HepG2 (cell line): ENCODE measurements around the gene MTHFD1. TPM values are rescaled to one million over a fixed set of nuclear protein-coding genes. Genes with fewer than 3 reads are reported as not detected.

ENCODE experiments used
- ATAC-seq: fragments of 200-7000 bp; cut with Tn5 transposase; 3 replicates; pipeline ENCODE4 v1.9.1; 2020; ENCODE audit warnings: mild to moderate bottlenecking, moderate library complexity
- BruUV-seq: library from RNA; stranded (reverse); fragments of 400-500 nt; replicated peaks from 2 replicates; lab custom pipeline; 2021; lab: Mats Ljungman, UMichigan
- CTCF ChIA-PET: fragments of 300-600 bp; formaldehyde crosslinking; extraction: SDS; loops from one replicate; lab custom pipeline; 2021; ENCODE audit warnings: low total read pairs, inconsistent platforms, low intra/inter-chr PET ratio; lab: Yijun Ruan, JAX
- POLR2A ChIA-PET: fragments of 350-600 bp; sonication (Branson Sonifier 250); formaldehyde crosslinking; loops from one replicate; lab custom pipeline; 2020; ENCODE audit warnings: antibody characterized with exemption, inconsistent platforms; lab: Yijun Ruan, JAX
- DNase-seq: peaks from one replicate; pipeline ENCODE4 v3.0.0-alpha.2; 2015; ENCODE audit warnings: low spot score
- FAIRE-seq: peaks from 3 replicates; lab custom pipeline; 2011; peaks lifted over from hg19 to GRCh38; lab: Jason Lieb, UNC
- H2AFZ ChIP-seq: one replicate; pipeline ENCODE4 v1.6.1; 2011; ENCODE audit warnings: low read length, inconsistent platforms
- H3K27ac ChIP-seq: fragments of 300-600 bp; 3 replicates; pipeline ENCODE4 v1.8.0; 2011; ENCODE audit warnings: mixed run types, mild to moderate bottlenecking, mixed read lengths, low read length, inconsistent platforms; ENCODE audit not compliant: insufficient read depth; ENCODE audit errors: extremely low read length
- H3K27me3 ChIP-seq, 2 experiments: fragments of 200-600 bp in 1 of 2; 2 replicates in 1 of 2; 3 replicates in 1 of 2; pipeline versions ENCODE4 v1.6.0 to v1.8.0; 2011; ENCODE audit warnings: low read length in 2 of 2, mild to moderate bottlenecking in 2 of 2, moderate library complexity in 2 of 2, inconsistent platforms in 1 of 2; ENCODE audit not compliant: insufficient read depth in 2 of 2, control insufficient read depth in 1 of 2
- H3K36me3 ChIP-seq, 2 experiments: fragments of 200-600 bp in 1 of 2; replicated peaks in 1 of 2; 2 replicates in 1 of 2; 3 replicates in 1 of 2; pipeline versions ENCODE4 v1.5.1 to v1.8.0; 2011; ENCODE audit warnings: low read length in 2 of 2, inconsistent platforms in 1 of 2; ENCODE audit not compliant: insufficient read depth in 2 of 2, control insufficient read depth in 1 of 2
- H3K4me1 ChIP-seq: 2 replicates; pipeline ENCODE4 v1.5.1; 2012; ENCODE audit warnings: low read length, inconsistent platforms; ENCODE audit not compliant: insufficient read depth
- H3K4me2 ChIP-seq: 2 replicates; pipeline ENCODE4 v1.6.0; 2011; ENCODE audit warnings: low read depth, low read length, inconsistent platforms
- H3K4me3 ChIP-seq, 3 experiments: fragments of 200-600 bp in 1 of 3; sonication (generic), shearing (Covaris generic) in 1 of 3; replicated peaks in 1 of 3; 2 replicates each; pipeline ENCODE4 v1.5.1; 2011 to 2016; ENCODE audit warnings: low read length in 3 of 3, inconsistent platforms in 2 of 3, low read depth in 2 of 3, mild to moderate bottlenecking in 2 of 3, control low read depth in 1 of 3, mixed read lengths in 1 of 3; ENCODE audit not compliant: insufficient read depth in 1 of 3
- H3K79me2 ChIP-seq: one replicate; pipeline ENCODE4 v1.6.1; 2011; ENCODE audit warnings: low read length, inconsistent platforms; ENCODE audit not compliant: insufficient read depth
- H3K9ac ChIP-seq: 2 replicates; pipeline ENCODE4 v1.6.0; 2011; ENCODE audit warnings: mild to moderate bottlenecking, low read depth, low read length, inconsistent platforms; ENCODE audit not compliant: insufficient read depth
- H3K9me3 ChIP-seq: 2 replicates; pipeline ENCODE4 v1.5.1; 2012; ENCODE audit warnings: mild to moderate bottlenecking, low read length
- H4K20me1 ChIP-seq: 2 replicates; pipeline ENCODE4 v1.6.0; 2011; ENCODE audit warnings: inconsistent platforms, mild to moderate bottlenecking, low read length, moderate library complexity; ENCODE audit not compliant: insufficient read depth
- CTCF ChIP-seq: sonication (generic); formaldehyde crosslinking; IDR thresholded peaks from 2 replicates; pipeline ENCODE4 v1.5.0; 2020; ENCODE audit warnings: mild to moderate bottlenecking, missing genetic modification reagents, moderate library complexity
- DZIP1 ChIP-seq: sonication (generic); formaldehyde crosslinking; IDR thresholded peaks from 2 replicates; pipeline ENCODE4 v1.5.0; 2020; ENCODE audit warnings: mild to moderate bottlenecking, missing genetic modification reagents
- REST ChIP-seq, 2 experiments: IDR thresholded peaks; 2 replicates each; pipeline ENCODE4 v1.6.1; 2011 to 2012; ENCODE audit warnings: low read length in 2 of 2, borderline replicate concordance in 1 of 2, low read depth in 1 of 2, mild to moderate bottlenecking in 1 of 2, moderate library complexity in 1 of 2
- STAG1 ChIP-seq: sonication (generic); formaldehyde crosslinking; IDR thresholded peaks from 2 replicates; pipeline ENCODE4 v1.4.0; 2020; ENCODE audit warnings: missing genetic modification reagents
- TCF7L2 ChIP-seq: IDR thresholded peaks from 2 replicates; pipeline ENCODE4 v1.6.1; 2011; ENCODE audit warnings: mild to moderate bottlenecking, low read depth, low read length, moderate library complexity
- in situ Hi-C: cut with HindIII; loops from 2 replicates; pipeline ENCODE4 v1.10.0; 2017; ENCODE audit warnings: low pct_unique_long_range_greater_than_20kb; ENCODE audit not compliant: extremely low pct_ligation_motif_present
- intact Hi-C: fragments of 100-400 bp; cut with micrococcal nuclease; formaldehyde crosslinking; loops from one replicate; pipeline ENCODE4 v1.10.0; 2022; ENCODE audit not compliant: unreplicated experiment
- polyA plus RNA-seq, 8 experiments: library from polyadenylated mRNA; depleted of rRNA in 3 of 8; stranded (reverse) in 7 of 8; unstranded in 1 of 8; fragments of >200 nt; fragmentation: Illumina TruSeq in 4 of 8; extraction: Trizol in 4 of 8; gene quantifications; 2 replicates each; pipeline versions ENCODE4 v1.2.1 to v1.2.3, GENCODE V29; 2011 to 2016; ENCODE audit warnings: low read depth in 4 of 8, missing spikeins in 1 of 8, mixed read lengths in 1 of 8; ENCODE audit not compliant: insufficient read depth in 1 of 8
- total RNA-seq, 5 experiments: library from RNA; depleted of rRNA; stranded (reverse); fragments of >200 nt; fragmentation: Illumina TruSeq; extraction: Trizol; gene quantifications; 2 replicates each; pipeline ENCODE4 v1.2.3, GENCODE V29; 2016; ENCODE audit warnings: low read depth in 1 of 5

MTHFD1 gene
- total and polyA plus RNA-seq, 2 of the 13 experiments (the other 11 are each of a cell fraction or from before 2014, with no cell fraction given): 31.0 to 106 TPM

- TF ChIP-seq TCF7L2 (no peak), REST (IDR thresholded peaks at IDR 0.05; ENCODE audit: borderline replicate concordance in 1 of 2, low read depth in 1 of 2, low read length in 2 of 2) (no peak)
Observed at GRCh38 chr14:64476438-64476837, 88.3 kb downstream of the MTHFD1 start (continued).

- H2AFZ ChIP-seq: no peak overlapping the region
- H3K36me3 ChIP-seq: no peaks in the 10 kb centered on the region; a peak in 1 of 5 replicates
- H4K20me1 ChIP-seq: no peaks in the 10 kb centered on the region
- H3K4me3 ChIP-seq: no peak overlapping the region
- BruUV-seq: no TSS peak
- H3K4me1 ChIP-seq: peaks cover 8% of the 10 kb centered on the region
- in situ Hi-C loops: loop anchor here (5.0 kb wide), 1 partner anchor 136 kb away; no protein-coding TSS in a partner anchor
- DNase-seq: no peak
- TF ChIP-seq CTCF (CRISPR knock-in tag) (peak; percentile 21; the same call in 1 of the 2 replicates), DZIP1 (CRISPR knock-in tag) (no peak), STAG1 (peak; percentile 38)
- TF ChIP-seq, all 625 proteins: peak for 2
- ChIA-PET POLR2A (no interaction called here), CTCF (interaction anchor here (1.3 to 1.9 kb wide), 3 partner anchors 32 to 135 kb away, joined by 5 to 9 read pairs (median 8); no protein-coding TSS in a partner anchor)
- H3K9me3 ChIP-seq: no peaks in the 10 kb centered on the region
- no peaks in the 10 kb centered on the region for H3K27me3 ChIP-seq
- H3K79me2 ChIP-seq: no peaks in the 10 kb centered on the region
- FAIRE-seq (no peak), ATAC-seq (no peak)
- intact Hi-C loops: loop anchor here (1.0 kb wide), 2 partner anchors 48 to 134 kb away; no protein-coding TSS in a partner anchor
- H3K4me2 ChIP-seq: no peak overlapping the region
- H3K9ac ChIP-seq: no peak overlapping the region
- no peak overlapping the region for H3K27ac ChIP-seq
Observed at GRCh38 chr14:64478634-64479250, 90.6 kb downstream of the MTHFD1 start.
